HG03571 (cell line): ENCODE measurements around the gene CDC42BPB.

Source experiments
- ATAC-seq: cut with Tn5 transposase; IDR thresholded peaks from one replicate; pipeline ENCODE4 v1.9.1; 2021; ENCODE audit not compliant: unreplicated experiment

The CDC42BPB gene

GRCh38 chr14:103074729-103075367 is 17.5 kb upstream of the CDC42BPB start:
- ATAC-seq: no peak

DNA sequence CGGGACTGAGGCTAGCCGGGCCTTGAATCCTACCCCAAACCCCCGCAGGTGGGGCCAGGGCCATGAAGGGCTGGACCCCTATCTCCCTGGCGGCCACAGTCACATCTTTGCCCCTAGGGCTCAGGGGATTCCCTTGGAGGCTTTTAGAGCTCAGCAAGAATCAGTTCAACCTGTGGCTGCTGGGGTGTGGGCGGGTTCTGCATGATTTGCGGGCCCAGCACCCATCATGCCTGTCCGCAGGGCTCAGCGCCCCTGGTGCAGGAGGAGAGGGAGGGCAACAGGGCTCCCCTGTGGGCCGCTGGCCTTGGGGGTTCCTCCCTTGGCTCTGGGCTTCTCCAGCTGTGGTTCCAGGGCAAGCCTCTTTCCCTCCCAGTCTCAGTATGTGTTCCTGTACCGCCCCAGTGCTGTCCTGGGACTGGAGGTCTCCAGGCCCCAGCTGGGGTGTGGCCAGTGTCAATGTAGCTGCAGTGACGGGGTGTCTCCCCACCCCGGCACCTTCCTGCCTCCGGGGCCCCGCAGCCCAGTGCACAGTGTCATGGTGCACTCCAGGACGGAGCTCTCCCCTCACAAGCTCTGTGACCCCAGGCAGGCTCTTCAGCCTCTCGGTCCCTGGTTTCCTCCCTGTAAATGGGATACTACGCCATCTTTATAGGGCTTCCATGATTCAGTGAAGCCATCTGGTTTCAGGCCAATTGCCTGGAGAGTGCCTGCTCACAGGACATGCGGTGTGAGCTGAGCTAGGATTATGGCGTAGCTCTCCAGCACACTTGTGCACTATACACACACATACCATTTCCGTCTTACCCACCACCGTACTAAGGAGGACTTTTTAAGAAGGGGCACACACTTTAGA is 16.8 kb upstream of the CDC42BPB start:
- ATAC-seq: no peak

- ATAC-seq: no peak
Observed at GRCh38 chr14:103073367-103073875, 16.1 kb upstream of the CDC42BPB start.

DNA sequence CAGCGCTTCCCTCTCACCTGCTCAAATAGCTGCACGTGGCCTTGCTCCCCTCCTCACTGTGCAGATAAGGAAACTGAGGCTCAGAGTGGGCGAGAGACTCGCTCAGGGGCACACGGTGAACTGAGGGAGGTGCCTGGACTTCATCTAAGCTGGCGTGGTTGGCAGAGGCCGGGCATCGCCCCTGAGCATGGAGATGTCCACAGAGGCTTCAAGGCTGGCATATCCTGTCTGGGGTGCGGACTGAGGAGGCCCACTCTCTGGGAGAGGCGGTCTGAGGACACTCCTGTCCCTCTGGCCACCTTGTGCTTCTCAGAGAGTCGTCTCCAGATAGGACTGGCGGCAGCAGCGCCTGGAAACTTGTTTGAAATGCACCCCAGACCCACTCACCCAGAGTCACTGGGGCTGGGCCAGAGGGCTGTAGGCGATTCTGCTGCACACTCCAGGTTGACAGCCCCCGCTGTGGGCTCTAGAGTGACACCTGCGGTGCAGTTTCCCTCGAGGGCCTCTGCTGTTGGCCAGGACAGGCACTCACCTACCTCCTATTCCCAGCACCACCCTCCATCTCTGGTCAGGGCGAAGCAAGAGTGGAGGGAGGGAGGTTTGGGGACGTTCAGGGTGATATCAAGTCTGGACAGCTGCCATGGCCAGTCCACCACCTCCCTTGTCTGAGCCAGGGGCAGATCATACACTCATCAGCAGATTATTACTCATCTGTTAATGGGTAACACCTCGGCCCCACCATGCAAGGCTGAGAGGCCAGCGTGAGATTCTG is 15.4 kb upstream of the CDC42BPB start:
- ATAC-seq: no peak

- no peak for ATAC-seq
Observed at GRCh38 chr14:103071544-103072251, 14.3 kb upstream of the CDC42BPB start.

DNA sequence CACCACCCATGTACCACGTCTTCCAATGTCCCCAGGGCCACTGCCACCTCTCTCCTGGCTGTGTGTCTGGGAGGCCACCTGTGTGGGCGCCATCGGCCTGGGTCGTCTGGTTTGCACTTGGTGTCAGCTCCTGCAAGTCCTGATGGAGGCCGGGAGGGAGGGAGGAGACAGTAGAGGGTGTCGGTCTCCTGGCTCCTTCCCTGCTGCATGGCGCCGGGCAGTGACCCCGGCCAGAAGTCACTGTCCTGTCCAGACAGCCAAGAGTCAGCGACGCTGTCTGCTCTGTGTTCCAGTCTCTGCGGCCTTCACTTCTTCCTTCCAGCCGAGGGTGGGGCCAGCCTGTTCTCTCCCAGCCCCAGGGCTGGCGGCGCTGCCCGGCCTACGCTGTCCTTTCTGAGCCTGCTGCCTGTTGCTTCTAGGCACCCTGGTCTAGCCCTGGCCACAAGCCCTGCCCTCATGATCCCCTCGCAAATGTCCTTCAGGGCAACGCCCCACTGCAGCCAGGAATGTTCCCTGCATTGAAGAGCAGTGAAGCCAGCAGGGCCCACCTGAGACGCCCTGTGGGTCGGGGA is 13.7 kb upstream of the CDC42BPB start:
- no peak for ATAC-seq

DNA sequence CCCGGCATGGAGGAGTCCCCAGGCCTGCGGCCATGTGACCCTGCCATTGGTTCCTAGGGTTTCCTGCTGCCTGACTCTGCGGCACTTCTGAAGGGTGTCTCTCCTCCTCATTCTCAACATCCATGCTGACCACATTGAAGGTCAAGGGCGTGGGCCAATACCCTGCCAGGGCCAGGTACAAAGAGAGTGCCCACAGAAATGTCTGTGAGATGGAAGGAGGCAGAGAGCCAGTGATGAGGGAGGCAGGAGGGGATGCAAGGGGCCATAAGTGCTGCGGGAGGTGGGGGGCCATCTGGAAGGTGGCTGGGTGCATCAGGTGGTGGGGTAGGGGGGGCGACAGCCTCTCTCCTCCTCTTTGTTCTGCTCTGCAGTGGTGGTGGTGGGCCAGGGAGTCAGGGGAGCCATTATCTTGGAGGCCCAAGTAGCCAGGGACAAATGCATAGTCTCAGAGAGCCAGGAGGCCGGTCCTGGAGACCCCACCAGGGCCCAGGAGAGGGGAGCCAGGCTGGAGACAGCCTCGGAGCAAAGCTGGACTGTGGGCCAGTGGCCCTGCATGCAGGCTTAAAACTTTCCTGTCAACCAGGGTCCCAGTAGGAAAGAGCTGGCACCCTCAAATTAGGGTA is 13.0 kb upstream of the CDC42BPB start:
- ATAC-seq: no peak

DNA sequence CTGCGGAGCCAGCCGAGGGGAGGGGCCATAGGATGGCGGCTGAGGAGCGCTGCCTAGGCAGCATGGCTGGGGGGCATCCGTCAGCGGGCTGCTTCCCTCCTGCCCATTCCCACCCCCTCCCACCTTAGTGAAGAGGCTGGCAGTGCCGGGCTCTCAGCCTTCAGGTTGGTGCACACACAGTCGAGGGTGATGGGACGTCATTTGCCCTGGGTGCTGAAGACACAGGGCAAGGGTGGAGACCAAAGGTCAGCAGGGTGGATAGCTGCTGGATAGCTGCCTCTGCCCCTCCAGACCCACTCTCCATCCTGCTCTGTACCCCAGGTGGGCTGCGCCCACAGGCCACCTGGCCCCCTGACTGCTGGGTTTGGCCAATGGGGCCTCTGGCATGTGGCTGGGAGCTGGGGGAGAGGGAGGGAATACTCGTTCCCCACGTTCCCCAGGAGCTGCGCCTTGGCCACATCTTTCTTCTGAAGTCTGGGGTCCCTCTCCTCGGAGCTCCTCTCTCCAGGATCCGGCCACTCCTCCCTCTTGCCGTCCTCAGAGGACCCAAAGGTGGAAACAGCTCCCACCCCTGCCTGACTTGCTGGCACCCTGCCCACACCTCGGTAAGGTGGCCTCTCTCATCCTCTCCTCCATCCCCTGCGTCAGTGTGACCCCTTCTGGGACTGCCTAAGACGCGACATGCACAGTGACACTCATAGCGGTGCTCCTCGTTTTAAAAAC is 11.2 kb upstream of the CDC42BPB start:
- ATAC-seq: no peak

GRCh38 chr14:103067231-103067954 is 10.0 kb upstream of the CDC42BPB start:
- no peak for ATAC-seq

DNA sequence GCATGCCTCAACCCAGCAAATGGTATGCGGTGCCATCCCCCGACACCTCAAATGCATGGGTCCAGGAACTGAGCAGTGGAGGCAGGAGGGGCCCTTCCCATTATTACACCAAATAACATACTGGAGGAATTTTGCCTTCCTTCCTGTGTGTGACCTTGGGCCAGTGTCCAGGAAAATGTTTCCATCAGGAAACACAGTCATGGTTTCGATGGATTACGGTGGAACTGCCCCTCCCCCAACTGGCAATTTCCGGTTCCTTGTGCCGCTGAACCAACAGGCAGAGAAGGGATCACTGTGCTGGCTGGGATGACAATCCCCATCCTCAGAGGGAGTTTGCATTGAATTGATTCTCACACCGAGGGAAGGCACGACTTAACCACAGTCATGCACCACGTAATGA is 9.1 kb upstream of the CDC42BPB start:
- ATAC-seq: no peak

GRCh38 chr14:103065861-103066260 is 8.5 kb upstream of the CDC42BPB start:
- no peak for ATAC-seq

DNA sequence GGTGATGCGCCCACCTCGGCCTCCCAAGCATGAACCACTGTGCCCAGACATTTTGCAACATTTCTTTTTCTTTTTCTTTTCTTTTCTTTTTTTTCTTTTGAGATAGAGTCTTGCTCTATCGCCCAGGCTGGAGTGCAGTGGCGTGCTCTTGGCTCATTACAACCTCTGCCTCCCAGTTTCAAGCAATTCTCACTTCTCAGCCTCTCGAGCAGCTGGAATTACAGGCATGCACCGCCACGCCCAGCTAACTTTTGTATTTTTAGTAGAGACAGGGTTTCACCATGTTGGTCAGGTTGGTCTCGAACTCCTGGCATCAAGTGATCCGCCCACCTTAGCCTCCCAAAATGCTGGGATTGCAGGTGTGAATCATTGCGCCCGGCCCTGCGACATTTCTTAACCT is 7.6 kb upstream of the CDC42BPB start:
- ATAC-seq: no peak

DNA sequence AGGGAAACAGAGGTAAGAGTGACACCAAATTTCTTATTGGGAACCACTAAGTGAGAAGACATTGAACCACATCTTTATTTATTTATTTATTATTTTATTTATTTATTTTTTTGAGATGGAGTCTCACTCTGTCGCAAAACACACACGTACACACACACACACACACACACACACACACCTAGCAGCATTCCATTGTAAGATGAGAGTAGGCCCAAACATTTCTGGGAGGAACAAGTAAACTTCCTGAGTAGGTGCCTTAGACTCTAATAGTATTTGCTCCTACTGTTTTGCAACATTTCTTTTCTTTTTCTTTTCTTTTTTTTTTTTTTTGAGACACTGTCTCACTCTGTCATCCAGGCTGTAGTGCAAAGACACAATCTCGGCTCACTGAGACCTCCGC is 7.1 kb upstream of the CDC42BPB start:
- no peak for ATAC-seq

DNA sequence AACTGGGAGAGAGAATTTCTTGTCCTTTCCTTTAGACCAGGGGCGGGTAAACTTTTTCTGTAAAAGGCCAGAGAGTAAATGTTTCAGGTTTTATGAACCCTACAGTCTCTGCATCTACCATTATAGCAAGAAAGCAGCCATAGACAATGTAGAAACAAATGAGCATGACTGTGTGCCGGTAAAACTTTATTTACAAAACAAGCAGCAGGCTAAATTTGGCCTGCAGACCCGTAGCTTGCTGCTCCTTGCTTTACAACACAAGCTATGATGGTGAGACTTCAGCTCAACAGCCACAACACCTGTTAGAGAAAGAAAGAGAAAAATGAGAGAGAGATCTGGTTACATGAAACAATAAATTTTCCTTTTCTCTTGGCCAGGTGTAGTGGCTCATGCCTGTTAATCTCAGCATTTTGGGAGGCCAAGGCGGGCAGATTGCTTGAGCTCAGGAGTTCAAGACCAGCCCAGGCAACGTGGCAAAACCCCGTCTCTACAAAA is 4.2 kb upstream of the CDC42BPB start:
- no peak for ATAC-seq

DNA sequence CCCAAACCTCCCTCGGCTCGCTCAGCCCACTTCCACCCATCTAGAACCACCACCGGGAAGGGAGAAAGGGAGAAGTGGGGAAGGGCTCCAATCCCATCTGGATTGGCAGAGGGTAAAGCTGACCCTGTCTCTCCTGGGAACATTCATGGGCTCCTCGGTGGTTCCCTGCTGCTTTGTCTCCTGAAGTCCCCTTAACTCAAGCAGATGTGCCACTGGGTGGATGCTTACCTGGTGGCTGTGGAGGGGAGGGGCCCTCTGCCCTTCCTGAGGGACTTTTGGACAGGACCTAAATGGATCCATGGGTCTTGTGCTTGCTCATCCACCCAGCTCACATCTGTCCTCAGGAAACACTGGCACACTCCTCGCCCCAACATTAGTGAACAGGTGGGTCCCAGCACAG is 2.2 kb upstream of the CDC42BPB start:
- no peak for ATAC-seq

GRCh38 chr14:103058164-103059055 is 1.1 kb upstream of the CDC42BPB start:
- ATAC-seq: no peak

DNA sequence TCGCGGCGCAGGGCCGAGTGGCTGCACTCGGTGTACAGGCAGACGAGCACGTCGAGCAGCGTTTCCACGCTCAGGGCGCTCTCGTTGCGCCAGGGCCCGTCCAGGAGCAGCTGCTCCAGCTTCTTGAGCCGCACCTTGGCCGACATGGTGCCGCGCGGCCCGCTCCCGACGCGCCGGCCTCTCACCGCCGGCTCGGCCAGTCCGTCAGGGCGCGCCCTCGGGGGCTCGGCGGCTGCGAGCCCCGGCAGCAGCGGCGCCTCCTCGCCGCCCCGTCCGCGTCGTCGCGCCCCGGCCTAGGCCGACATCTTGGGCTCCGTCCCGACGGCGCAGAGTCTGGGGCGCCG is 349 bp downstream of the CDC42BPB start:
- ATAC-seq: no peak
